Measurements from ENCODE around the gene SDK1.

The SDK1 gene

DNA sequence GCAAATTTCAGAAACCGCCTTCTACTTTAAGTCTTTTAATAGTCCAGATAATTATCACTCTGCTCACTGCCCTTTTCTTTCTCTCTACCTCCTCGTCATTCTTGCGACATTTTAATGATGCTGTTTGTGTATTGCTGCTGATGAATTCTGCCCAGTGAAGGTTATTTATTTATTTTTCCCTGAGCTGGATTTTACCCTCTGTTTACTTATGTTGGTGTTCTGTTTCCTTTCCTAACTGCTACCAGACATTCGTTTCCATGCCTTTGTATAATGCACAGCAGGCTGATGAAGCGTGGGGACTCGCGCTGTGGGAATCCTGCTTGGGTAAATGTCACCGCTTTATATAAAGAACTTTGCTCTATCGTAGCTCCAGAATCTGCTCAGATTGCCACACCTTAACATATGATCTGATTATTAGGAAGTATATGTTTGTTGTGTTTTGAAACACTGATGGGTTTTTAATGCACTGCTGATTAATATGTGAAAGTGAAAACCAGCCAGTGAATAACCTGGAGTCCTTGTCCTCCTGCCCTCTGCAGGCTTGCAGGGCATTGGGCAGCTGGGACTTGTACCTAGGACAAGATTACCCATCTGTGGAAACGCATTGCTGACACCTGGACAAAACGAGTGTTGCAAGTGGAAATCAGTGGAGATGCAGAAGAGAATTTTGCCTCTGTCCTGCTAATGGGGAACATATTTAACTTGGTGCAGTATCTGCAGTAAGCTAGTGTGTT lies 291.5 kb downstream of the SDK1 start:
- DNase-seq = no peak

DNA sequence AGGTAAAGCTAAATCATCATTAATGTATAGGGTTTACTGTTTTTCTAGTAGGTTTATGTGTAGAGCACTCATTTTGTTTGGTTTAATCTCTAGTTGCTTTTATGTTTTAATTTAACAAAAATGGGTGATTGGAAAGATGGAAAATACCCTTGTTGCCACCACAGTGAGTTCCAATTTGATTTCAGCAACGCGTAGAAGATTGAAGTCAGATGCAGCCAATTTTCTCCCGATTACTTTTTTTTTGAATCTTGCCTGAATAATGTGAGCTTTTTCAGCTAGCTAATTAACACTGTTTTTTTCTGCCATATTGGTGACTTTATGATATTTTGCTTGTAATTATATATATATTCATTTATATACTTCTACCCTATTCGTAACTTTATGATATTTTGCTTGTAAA lies 293.8 kb downstream of the SDK1 start:
- no peak for DNase-seq

DNA sequence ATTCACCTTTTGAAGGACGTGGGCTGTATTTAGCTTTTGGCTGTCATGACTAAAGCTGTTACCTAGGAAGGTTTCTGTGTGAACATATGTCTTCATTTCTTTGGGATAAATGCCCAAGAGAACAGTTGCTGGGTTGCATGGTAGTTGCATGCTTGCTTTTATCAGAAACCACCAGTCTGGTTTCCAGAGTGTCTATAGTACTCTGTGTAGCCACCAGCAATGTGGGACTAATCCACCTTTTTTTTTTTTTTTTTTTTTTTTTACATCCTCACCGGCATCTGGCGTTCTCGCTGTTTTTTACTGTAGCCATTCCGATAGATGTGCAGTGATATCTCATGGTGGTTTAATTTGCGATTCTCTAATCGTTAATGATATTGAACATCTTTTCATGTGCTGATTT lies 297.8 kb downstream of the SDK1 start:
- no peak for DNase-seq

DNA sequence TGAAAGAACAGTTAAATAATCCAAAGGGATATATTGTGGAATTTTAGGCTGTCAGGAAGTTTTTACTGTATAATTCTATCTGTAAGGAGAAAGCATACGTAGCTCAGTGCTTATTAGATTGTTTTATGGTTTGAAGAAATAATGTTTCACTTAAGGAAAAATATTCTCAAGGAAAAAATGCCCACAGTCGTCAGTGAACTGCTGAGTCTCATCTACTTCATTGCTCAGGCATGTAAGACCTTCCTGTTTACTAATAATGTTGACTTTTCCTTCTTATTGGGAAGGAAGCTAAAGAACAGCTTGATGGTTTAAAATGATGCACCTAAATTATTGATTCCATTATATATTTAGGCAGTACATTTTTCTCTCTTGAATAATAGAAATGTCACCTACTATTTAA lies 304.2 kb downstream of the SDK1 start:
- no peak for DNase-seq

DNA sequence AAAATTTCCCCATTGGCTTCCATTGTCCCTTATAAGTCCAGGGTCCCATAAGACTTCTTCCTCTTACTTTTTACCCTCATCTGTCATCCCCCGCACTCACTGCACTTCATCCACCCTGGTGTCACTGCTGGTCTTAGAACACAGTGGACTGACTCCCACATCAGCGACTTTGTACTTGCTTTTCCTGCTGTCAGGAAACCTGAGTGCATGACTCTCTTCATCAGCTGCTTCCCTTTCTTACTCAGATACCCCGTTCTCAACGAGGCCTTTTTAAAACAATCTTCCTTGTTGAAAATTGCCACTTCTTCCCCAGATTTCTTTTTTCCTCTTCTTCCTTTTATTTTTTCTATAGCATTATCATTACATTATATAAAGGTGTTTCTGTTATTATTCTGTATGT lies 305.4 kb downstream of the SDK1 start:
- no peak for DNase-seq

DNA sequence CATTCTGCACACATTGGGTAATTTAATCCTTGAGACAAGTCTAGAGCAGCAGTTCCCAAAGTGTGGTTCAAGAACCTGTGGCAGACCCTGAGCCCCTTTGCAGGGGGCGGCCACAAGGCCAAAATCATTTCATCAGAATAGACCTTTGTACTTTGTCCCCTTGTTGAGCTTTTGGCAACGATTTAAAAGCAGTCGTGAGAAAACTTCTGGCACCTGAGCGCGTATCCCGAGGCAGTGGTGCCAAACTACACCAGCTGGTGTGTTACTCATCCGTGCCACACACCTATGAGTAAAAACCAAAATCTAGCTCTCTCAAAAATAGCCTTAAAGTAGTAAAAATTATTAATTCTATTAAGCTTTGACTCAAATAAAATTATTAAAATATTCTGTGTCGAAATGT lies 306.8 kb downstream of the SDK1 start:
- no peak for DNase-seq

DNA sequence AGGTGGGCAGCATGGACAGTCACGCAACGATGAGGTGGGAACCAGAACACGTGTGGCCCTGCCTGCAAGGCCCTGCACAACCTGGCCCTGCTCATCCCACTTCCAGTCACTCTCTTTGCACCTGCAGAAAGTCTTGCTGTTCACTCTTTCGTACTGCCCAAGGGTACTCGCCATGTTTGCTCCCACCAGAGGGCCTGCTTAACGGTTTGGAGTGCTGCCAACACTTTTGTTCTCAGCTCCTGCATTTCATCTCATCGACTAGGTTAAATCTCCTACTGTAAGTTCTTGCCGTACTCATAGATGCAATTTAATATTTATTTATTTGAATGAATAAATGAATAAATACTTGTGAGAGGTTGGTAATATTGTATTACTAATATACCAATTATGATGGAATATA lies 315.3 kb downstream of the SDK1 start:
- peak; percentile 62 for DNase-seq

DNA sequence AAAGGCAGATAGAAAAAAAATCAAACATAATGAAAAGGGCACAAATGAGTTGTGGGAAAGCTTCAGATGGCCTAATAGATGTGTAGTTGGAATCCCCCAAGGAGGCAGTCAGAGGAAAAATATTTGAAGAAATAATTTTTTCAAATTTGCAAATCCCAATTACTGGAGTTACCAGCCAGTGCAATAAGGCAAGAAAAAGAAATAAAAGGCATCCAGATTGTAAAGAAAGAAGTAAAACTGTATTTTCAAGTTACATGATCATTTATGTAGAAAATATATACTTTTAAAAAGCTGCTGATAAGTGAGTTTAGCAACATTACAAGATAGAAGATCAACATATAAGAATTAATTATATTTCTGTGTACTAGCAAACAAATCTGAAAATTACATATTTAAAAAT lies 329.0 kb downstream of the SDK1 start:
- no peak for DNase-seq

DNA sequence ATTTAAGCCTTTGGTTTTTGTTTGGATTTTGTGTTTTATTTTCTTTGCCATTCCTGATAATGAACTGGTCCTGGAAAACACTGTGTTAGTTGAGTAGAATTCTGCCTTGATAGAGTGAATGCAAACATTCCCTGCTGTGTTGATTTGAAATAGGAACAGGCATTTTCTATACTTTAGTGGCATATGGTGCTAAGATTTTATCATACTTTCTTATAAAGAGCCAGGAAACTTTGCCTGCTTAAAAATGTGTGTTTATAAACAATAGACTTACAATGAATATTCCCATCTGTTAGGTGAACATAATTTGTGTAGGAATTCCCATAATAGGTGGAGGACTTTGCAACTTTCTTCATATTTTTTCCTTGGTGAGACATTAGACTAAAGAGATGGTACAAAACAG lies 333.3 kb downstream of the SDK1 start:
- no peak for DNase-seq

DNA sequence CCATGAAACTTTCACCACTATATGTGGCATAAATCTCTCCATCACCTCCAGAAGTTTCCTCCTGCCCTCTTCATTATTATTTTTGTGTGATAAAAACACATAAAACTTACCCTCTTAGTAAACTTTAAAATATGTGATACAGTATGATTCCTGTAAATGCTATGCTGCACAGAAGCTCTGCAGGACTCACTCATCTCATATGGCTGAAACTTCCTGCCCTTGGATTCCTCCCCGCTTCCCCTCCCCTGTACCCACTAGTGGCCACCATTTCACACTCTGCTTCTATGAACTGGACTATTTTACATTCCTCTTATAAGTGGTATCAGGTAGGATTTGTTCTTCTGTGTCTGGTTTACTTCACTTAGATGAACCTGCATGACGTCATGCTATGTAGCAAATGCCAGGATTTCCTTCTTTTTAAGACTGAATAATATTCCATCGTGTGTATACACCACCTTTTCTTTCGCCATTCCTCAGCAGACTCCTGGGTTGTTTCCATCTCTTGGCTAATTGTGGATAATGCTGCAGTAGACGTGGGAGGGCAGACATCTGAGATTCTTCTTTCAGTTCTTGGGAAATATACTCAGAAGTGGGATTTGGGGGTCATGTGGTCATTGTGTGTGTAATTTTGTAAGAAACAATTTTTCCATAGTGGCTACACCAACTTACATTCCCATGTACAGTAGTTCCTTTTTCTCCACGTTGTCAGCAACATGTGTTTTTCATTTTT lies 335.2 kb downstream of the SDK1 start:
- no peak for DNase-seq

DNA sequence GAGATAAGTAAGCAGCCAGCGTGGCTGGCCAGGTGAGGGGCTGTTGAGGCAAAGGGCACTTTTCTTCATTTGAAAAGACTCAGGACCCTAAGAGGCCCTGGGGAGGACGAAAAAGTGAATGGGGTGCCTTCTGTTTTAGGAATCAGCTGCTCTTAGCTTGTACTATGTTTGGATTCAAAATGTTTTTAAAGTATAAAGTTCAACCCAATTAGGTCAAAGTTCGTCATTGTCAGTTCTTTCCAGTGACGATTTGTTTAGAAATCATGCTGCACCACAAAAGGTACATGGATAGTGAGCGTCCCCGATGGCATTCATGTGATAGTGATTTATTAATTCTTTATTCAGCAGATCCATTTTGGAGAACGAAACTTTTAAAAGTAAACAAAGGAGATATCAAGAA lies 338.2 kb downstream of the SDK1 start:
- no peak for DNase-seq

DNA sequence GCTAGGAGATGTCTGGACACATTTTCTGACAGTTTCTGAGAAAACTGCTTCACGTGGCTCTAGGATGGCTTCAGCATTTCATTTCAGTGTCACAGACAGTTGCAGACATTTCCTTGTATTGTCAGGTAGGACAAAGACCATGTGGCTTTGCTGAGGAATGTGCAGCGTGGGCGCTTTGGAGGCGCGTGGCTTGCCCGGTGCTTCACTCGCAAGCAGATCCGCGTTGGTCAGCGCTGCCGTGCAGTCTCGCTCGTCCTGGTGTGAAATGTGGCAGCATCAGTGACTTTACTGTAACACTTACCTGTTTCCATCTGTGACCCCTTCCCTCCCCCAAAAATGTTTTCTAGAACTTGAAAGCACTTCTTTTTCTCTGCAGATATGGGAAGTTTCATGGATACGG lies 340.5 kb downstream of the SDK1 start:
- no peak for DNase-seq

DNA sequence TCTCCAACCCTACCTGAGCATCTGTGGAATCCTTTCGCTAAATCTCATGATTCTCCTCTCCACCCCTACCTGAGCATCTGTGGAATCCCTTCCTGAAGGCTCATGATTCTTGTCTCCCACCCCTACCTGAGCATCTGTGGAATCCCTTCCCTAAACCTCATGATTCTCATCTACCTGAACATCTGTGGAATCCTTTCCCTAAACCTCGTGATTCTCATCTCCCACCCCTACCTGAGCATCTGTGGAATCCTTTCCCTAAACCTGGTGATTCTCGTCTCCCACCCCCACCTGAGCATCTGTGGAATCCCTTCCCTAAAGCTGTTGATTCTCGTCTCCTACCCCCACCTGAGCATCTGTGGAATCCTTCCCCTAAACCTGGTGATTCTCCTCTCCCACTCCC lies 342.0 kb downstream of the SDK1 start:
- no peak for DNase-seq

DNA sequence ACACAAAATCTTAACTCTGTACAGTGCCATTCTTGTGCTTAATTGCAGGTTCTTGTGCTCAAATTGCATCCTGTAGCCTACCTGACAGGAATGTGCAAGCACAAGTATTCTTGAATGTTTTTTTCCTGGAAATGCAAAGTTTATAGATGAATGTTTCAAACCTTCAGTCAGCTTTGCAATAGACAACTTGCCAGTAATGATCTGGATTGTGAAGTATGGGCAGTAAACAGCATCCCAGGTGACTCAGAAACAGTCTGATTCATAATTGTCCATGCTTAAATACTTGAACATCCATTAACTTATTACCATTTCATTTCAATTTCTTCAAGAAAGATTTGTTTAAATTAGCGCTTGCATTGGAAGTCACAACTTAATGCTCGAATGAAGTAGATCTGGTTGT lies 347.2 kb downstream of the SDK1 start:
- no peak for DNase-seq

DNA sequence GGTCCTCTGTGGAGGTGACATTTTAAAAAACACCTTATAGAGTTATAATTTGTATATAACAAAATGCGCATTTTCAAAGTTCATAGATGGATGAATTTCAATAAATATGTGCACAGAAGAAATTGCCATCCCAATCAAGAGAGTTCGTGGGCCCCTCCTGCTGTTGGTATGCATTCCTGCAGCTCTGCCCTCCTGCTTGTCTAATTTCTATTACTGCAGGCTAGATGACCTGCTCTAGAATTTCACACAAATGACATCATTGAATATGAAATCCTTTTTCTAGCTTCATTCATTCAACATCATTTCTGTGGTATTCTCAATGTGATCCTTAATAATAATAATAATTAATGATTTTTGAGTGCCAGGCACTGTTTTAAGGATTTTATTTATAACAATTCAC lies 348.2 kb downstream of the SDK1 start:
- no peak for DNase-seq

DNA sequence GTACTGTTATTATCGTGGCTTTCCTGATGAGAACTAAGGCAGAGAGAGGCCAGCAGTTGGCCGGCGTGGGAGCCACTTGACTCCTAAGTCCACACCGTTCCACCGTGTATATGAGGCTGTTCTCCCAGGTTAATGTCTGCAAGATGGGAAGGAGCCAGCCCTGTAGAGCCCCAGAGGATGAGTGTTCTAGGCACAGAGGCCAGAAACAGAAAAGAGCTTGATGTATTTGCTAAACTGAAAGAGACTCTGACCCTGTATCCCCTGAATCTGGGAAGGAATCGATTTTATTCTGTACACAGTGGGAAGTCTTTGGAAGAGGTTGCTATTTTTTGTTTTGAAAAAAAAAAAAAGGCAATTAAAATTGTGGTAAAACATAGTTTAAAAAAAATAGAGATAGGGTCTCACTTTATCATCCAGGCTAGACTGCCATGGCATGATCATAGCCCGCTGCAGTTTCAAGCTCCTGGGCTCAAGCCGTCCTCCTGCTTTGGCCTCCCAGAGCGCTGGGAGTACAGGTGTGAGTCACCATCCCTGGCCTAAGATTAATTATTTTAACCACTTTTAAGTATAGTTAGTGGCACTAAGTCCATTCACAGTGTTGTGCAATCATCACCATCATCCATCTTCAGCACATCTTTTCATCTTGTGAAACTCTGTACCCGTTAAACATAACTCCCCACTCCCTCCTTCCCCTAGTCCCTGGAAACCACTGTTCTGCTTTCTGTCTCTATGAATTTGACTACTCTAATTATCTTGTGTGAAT lies 348.8 kb downstream of the SDK1 start:
- DNase-seq = no peak

DNA sequence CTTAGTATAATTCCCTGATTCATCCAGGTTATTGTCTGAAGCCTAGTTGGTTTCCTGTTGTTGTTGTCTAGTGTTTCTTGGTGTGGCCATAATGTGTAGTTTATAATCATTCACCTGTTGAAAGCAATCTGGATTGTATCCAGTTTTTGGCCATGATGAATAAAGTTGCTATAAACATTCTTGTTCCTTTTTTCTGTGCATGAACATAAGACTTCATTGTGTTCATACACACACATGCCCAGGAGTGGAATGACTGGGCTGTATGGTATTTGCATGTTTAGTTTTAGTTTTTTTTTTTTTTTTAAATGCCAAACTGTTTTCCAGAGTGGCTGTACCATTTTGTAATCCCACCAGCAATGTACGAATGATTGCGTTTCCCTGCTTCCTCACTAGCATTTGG lies 349.8 kb downstream of the SDK1 start:
- DNase-seq = no peak

DNA sequence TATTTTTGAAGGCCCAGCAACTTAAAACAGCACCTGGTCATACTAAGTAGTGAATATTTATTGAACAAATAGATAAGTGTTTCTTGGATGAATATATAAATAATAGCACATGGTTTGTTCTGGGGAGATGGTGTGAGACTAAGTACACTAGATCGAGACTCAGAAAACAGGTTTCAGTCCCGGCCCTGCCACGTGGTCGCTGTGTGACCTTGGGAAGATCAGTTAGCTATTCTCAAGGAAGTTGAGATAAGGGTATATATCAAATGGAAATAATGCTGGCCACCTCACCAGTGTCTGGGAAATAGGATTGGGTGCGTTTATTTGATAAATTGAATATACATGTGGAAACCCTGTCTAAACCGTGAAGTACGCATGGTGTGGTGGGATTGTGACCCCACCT lies 354.6 kb downstream of the SDK1 start:
- DNase-seq = no peak

DNA sequence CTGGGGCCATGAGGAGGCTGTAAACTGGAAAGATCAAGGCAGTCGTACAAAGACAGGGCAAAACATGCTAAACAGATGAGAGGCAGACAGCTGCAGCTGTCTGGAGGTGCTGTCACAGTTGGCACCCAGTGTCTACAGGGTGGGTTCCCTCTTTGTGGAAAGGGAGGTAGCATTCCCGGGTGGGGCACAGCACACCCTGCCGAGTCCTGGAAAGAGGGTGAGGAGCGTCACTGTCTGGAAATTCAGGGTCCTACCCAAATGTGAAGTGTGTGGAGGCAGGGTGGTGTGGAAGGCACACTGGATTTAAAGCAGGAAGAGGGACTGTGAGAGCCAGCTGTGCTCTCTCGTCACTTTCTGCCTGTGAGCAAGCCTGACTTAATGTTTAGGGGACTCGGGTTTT lies 356.2 kb downstream of the SDK1 start:
- DNase-seq = no peak

DNA sequence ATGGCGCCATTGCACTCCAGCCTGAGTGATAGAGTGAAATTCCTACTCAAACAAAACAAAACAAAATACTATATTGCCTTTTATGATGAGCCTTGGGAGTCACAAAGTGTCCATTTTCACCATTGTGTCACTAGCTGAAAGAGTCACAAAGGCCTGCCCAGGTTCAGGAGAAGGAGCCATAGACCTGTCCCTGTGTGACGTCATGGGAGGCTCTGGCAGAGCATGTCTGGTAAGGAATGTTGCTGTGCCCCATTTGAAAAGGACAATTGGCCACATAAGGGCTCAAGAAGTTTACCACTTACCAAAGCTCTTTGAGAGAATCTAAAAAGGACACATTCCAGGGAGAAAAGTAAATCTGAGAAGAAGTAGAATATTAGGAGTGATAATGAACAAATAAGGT lies 367.7 kb downstream of the SDK1 start:
- no peak for DNase-seq

DNA sequence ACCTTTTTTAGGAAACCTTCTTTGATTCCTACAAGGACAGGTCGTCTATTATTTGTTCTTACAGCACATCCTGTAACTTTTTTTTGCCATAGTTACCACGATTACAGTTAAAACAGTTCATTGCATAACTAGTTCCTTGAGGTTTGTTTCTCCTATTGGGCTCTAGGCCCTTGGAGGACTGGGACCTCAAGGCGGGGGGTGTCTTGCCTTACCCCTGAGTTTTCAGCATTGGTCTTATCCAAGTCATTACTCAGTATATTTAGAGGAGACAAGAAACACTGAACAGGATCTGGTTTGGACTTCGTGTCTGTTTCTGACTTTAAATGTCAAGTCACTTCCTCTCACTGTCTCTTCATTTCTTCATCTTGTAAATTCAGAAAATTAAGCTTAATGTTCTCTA lies 369.8 kb downstream of the SDK1 start:
- no peak for DNase-seq

DNA sequence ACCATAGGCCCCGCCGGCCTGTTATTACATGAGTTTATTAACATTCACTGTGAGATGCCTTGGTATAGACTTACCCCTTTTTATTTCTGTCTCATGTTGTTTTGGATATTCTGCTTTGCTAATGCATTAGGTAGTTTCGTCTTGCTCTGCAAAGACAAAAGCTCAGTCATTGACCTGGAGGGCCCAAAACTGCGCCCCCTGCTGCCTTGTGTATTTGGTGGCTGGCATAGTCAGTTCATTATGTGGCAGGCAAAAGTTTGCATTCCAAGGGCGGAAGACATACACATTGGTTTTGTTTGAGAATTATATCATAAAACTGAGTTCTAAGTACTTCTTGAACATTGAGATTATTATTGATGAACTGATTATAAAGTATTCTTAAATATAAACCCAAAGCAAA lies 372.5 kb downstream of the SDK1 start:
- DNase-seq = no peak

DNA sequence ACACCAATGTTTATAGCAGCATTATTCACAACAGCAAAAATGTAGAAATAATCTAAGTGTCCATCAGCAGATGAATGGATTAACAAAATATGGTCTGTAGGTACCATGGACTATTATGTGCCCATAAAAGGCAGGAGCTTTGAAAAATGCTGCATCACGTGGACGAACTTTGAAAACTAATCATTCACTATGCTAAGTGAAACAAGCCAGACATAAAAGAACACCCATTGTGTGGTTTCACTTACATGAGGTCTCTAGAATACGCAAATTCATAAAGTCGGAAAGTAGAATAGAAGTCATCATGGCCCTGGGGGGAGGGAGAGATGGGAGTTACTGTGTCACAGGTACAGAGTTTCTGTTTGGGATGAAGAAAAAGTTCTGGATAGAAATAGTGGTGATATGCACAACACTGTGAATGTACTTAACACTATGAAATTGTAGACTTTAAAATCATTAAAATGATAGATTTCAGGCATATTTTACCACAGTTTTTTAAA lies 377.3 kb downstream of the SDK1 start:
- DNase-seq = no peak
